ENCODE data around the gene GID4.

Gene GID4

GRCh38 chr17:18105595-18105994 is 66.4 kb downstream of the GID4 start:
- no peak for DNase-seq

DNA sequence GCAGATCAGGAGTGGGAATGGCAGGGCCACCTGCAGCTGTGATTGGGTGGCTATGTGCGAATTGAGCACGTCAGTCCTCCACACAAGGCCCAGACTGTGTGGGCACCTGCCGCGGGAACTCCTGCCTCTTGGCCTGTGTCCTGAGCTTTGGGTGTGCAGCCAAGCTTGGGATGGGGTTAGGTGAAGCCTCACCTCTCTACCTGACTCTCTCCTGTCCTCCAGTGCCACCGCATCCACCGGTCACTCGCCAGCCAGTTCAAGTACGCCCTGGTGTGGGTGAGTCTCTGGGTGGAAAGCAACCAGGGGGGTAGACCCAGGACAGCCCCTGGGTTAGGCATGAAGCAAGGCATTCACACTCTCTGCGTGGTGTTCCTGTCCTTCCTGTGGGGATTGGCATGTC is 67.0 kb downstream of the GID4 start:
- DNase-seq = no peak

GRCh38 chr17:18107061-18107790 is 68.0 kb downstream of the GID4 start:
- no peak for DNase-seq

- DNase-seq = no peak
These were observed 68.8 kb downstream of the GID4 start for GRCh38 chr17:18107971-18108370.

DNA sequence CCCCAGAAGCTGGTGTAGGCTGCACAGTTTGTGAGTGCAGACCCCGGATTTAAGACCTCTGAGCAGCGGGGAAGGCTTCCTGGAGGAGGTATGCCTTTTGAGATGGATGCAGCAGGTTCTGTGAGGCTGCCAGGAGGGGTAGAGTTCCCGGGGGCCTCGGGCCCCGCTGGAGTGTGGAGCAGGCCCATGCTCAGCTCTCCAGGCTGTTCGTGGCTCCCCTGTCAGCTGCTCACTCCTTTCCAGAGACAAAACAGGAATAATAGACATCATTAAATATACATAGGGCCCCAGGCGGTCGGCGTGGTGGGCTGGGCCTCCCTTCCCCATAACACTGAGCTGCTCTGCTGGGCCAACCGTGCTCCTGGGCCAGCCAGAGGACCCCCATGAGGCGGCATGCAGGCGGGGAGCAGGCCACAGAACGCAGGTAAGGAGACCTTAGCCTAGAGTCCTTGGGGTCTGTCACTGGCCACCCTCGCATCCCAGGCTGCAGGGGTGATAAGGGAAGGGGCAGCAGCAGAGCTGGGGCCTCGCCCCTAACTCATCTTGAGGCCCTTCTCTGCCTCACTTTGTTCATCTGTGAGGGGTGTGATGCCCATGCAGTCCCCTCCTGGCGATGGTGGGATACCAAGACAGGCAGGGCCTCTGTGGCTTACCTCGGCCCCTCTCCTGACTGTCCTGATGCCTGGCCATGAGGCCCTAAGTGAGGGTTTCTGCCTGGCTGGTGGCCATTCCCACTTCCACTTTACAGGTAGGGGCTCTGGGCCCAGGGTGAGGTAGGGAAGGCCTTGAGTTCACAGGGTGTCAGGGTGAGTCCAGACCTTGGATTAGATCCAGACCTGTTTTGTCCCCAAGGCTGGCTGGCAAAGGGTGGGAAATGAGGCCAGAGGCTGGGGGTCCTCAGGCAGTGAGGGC is 69.4 kb downstream of the GID4 start, which contains the start of gene MYO15A:
MYO15A (plus strand) TSS at position 356 of the 912 bp plus-strand sequence. CDS start 10,045 bp downstream, outside the sequence.
- no peak for DNase-seq

GRCh38 chr17:18109935-18110485 is 70.8 kb downstream of the GID4 start:
- no peak for DNase-seq

GRCh38 chr17:18110636-18111145 is 71.5 kb downstream of the GID4 start:
- DNase-seq = no peak

DNA sequence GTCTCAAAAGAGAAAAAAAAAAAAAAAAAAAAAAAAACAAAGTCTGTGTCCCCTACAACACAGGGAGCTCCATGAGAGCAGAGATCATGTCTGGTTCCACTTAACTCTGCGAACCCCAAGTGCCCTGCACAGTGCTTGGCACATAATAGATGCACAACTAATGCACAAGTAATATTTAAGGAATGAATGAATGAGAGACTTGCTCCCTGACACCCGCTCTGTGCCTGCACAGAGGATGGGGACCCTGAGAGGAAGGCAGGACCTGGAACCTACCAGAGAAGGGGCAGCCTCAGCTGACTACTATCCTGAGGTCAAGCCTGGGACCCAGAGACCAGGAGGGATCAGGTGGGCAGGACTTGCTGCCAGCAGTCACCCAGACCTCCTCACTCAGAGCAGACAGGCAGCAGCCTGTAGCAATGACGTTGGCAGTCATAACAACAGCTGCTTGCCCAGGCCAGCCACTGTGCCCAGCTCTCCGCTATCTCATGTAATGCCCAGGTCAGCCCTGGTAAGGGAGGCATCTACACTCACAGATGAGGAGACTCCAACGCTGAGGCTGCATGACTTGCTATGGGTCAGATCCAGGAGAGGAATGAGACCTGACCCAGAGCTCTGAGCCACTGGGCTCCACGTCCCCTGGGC is 72.2 kb downstream of the GID4 start:
- DNase-seq = no peak

- no peak for DNase-seq
These were observed 76.3 kb downstream of the GID4 start for GRCh38 chr17:18115517-18115916.

GRCh38 chr17:18116078-18116477 is 76.9 kb downstream of the GID4 start:
- no peak for DNase-seq

DNA sequence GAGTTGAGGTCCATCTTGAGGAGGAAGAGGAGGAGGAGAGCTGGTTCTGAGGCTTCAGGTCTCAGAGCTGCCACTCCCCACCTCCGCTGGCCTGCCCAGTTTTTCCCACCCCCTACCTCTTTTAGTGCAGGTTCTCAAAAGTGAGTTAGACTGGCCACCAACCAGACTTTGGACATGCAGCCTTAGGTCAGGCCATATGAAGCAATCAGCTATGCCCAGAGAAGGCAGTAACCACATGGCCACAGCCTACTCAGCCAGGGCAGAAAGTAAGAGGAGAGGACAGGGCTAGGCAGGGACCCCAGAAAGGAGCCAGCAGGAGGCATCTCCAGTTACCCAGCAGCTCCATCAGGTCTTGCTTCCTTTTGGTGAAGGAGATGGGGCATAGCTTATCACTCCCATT is 78.3 kb downstream of the GID4 start:
- no peak for DNase-seq
